Nephron (organoid): ENCODE results near the gene FABP1.

Source experiments
- H3K27ac Mint-ChIP-seq, 3 experiments: 2 replicates each; pipeline ENCODE4 v1.8.0; 2020; ENCODE audit warnings: mixed read lengths in 3 of 3, mild to moderate bottlenecking in 2 of 3, moderate library complexity in 1 of 3
- H3K27me3 Mint-ChIP-seq: 2 replicates; pipeline ENCODE4 v1.8.0; 2021; ENCODE audit warnings: low read depth, mild to moderate bottlenecking, moderate library complexity, mixed read lengths
- H3K36me3 Mint-ChIP-seq: 2 replicates; pipeline ENCODE4 v1.8.0; 2020; ENCODE audit warnings: low read depth, mixed read lengths
- H3K4me1 Mint-ChIP-seq: 2 replicates; pipeline ENCODE4 v1.8.0; 2020; ENCODE audit warnings: mixed read lengths
- H3K4me3 Mint-ChIP-seq, 3 experiments: 2 replicates each; pipeline ENCODE4 v1.8.0; 2020; ENCODE audit warnings: mild to moderate bottlenecking in 3 of 3, mixed read lengths in 3 of 3, moderate library complexity in 2 of 3
- H3K9me3 Mint-ChIP-seq: 2 replicates; pipeline ENCODE4 v1.8.0; 2020; ENCODE audit warnings: mixed read lengths
- TF ChIP-seq, protein P1 (sequence below), 3 experiments: fragments of 200-600 bp; sonication (generic); IDR thresholded peaks; one replicate each; pipeline ENCODE4 v1.5.0; 2021; ENCODE audit warnings: antibody characterized with exemption in 3 of 3; ENCODE audit not compliant: unreplicated experiment in 3 of 3

The FABP1 gene

DNA sequence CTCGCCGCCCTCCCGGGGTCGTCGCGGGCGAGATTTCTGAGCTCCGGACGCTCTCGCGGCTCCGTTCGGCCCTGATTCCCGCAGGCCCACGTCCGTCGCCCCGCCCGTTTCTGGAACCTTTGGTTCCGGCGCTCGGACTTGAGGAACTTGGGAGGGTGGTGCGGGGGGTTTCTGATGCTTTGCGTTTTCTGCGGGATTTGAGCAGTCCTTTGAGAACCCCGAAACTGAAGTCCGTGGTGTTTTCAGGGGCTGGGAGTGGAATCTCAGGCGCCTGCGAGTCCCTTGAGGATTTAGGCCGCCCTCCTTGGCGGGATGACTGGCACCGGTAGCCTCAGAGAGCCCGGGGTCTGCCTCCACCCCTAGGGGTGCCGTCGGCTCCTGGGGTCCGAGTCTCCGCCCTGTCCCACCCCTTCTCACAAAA lies 42.6 kb upstream of the FABP1 start:
- TF ChIP-seq, protein P1, sequence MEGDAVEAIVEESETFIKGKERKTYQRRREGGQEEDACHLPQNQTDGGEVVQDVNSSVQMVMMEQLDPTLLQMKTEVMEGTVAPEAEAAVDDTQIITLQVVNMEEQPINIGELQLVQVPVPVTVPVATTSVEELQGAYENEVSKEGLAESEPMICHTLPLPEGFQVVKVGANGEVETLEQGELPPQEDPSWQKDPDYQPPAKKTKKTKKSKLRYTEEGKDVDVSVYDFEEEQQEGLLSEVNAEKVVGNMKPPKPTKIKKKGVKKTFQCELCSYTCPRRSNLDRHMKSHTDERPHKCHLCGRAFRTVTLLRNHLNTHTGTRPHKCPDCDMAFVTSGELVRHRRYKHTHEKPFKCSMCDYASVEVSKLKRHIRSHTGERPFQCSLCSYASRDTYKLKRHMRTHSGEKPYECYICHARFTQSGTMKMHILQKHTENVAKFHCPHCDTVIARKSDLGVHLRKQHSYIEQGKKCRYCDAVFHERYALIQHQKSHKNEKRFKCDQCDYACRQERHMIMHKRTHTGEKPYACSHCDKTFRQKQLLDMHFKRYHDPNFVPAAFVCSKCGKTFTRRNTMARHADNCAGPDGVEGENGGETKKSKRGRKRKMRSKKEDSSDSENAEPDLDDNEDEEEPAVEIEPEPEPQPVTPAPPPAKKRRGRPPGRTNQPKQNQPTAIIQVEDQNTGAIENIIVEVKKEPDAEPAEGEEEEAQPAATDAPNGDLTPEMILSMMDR (IDR thresholded peaks at IDR 0.05; ENCODE audit: unreplicated experiment in 3 of 3) = no peak
- H3K4me1 Mint-ChIP-seq = no peaks in the 10 kb centered on the region
- peaks cover 15% of the 10 kb centered on the region for H3K27me3 Mint-ChIP-seq
- peaks cover 12% of the 10 kb centered on the region for H3K9me3 Mint-ChIP-seq
- H3K4me3 Mint-ChIP-seq = peak overlapping the region; percentile 78 to 84 (median 83)
- no peaks in the 10 kb centered on the region for H3K36me3 Mint-ChIP-seq
- peak overlapping the region in 2 of 3 experiments; percentile 48 to 53 for H3K27ac Mint-ChIP-seq

DNA sequence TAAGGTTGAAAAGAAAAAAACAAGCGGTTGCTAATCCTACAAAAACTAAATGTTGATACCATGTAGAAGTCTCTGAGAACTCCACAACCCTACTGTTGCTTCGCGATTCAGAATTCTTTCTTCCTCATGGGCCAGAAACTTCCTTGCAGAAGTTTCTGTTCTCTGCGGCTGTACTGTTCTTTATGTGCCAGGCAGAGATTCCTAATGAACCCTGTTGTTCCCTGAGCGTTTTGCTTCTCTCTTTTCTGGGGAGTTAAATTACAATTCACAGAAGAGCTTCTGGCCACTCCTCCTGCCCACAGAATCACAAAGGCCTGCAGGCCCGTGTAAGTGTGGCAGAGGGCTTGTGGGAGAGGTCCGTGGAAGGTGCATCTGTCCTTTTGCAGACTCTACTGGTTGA lies 40.5 kb upstream of the FABP1 start:
- Mint-ChIP-seq H3K4me3 (peak overlapping the region; percentile 37 to 58 (median 51)), H3K36me3 (no peaks in the 10 kb centered on the region), H3K4me1 (no peaks in the 10 kb centered on the region), H3K9me3 (peaks cover 12% of the 10 kb centered on the region), H3K27me3 (peaks cover 21% of the 10 kb centered on the region), H3K27ac (no peak overlapping the region)
- TF ChIP-seq, protein P1 (IDR thresholded peaks at IDR 0.05; ENCODE audit: unreplicated experiment in 3 of 3) = no peak

DNA sequence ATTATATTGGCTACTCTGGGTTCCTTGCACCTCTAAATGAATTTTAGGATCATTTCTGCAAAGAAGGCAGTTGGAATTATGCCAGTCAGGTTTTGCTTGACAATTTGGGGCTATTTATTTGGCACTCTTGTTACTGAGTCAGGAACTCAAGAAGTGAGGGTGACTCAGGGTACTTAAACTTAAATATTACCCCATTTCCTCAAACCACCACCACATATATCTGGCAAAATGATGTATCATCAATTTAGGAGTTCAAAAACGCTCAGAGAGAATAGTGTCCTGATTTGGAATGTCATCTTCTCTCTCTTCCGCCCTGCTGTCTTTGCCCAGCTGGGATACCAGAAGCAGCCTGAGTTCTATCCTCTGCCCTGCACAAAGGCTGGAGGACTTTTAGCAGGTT lies 39.9 kb upstream of the FABP1 start:
- Mint-ChIP-seq H3K36me3 (no peaks in the 10 kb centered on the region), H3K27ac (no peak overlapping the region), H3K4me1 (no peaks in the 10 kb centered on the region), H3K9me3 (peaks cover 12% of the 10 kb centered on the region), H3K4me3 (no peak overlapping the region), H3K27me3 (peaks cover 21% of the 10 kb centered on the region)
- TF ChIP-seq, protein P1 (IDR thresholded peaks at IDR 0.05; ENCODE audit: unreplicated experiment in 3 of 3) = no peak

DNA sequence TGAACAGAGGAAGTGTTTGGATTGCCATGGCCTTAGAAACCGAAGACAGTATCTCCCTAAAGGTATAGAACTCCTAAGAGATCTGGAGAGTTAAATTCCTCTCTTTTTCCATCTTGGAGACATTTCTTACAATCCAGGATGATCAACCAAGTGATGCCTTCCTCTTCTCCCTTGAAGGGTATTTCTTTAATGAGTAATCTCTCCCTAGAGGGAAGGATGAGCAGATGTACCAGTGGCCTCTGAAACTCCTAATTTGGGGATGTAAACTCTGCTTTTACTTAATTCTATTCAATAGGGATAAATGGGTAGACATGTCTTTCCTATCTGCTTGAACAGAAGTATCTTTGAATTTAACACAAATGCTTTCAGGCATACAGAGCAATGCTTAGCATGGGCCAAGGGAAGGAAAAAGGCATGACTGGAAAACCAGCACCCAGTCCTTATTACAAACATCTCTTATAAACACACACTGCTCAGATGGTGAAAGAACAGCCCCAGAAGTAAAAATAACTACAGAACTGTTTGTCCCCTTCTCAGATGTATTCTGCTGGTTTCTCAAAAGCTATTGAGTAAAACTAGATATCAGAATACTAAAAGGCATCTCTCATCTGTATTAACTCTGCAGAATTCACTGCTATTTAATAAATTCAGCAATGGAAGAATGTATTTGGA lies 37.6 kb upstream of the FABP1 start:
- peaks cover 8% of the 10 kb centered on the region for H3K9me3 Mint-ChIP-seq
- H3K27me3 Mint-ChIP-seq = peaks cover 10% of the 10 kb centered on the region
- peaks cover 6% of the 10 kb centered on the region for H3K4me1 Mint-ChIP-seq
- no peak overlapping the region for H3K4me3 Mint-ChIP-seq
- H3K36me3 Mint-ChIP-seq = no peaks in the 10 kb centered on the region
- TF ChIP-seq, protein P1 (IDR thresholded peaks at IDR 0.05; ENCODE audit: unreplicated experiment in 3 of 3) = no peak
- no peak overlapping the region for H3K27ac Mint-ChIP-seq

DNA sequence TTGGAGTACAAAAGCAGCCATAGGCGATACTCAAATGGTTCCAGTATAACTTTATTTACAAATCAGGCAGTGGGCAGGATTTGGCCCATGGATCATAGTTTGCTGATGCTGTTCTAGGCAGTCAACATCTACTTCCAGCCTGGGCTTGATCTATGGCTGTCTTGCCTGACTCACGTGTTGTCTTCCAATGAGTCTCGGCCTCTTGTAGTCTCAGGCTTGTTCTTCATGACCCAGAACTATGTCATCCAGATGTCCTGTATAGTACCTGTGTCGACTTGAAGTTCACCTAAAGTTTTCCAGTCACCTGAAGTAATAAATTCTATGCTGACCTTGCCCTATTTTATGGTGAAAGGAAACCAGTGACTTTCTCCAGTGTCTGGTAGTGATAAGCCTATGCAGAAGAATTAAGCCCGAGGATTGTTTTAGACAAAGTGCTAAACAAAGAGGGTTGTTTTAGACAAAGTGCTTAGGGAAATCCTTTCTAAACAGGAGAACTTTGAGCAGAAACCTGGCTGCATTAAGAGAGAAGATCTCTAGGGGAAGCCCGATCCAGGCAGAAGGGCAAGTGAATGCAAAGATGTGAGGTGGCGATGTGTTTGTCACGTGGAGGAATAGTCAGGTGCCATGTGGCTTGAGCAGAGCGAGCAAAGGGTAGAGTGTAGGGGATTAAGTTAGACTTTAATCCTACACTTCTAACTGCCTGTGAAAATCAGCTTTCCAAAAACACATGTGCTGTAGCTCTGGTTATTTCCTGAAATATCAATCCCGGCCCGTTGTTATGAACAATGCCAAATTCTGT lies 33.8 kb upstream of the FABP1 start:
- peaks cover 6% of the 10 kb centered on the region for H3K4me1 Mint-ChIP-seq
- H3K4me3 Mint-ChIP-seq = no peak overlapping the region
- H3K27me3 Mint-ChIP-seq = peaks cover 10% of the 10 kb centered on the region
- H3K36me3 Mint-ChIP-seq = no peaks in the 10 kb centered on the region
- TF ChIP-seq, protein P1 (IDR thresholded peaks at IDR 0.05; ENCODE audit: unreplicated experiment in 3 of 3) = no peak
- no peaks in the 10 kb centered on the region for H3K9me3 Mint-ChIP-seq
- no peak overlapping the region for H3K27ac Mint-ChIP-seq
